HG02884 (cell line): ENCODE results near the gene SDR9C7.
"Not testable (repeated sequence)": the region's sequence is repeated elsewhere in the genome, so short reads cannot be mapped to it uniquely, and the experiment has no call there.

Experiments used
- ATAC-seq: cut with Tn5 transposase; IDR thresholded peaks from one replicate; pipeline ENCODE4 v1.9.1; 2021; ENCODE audit warnings: mild to moderate bottlenecking, moderate library complexity; ENCODE audit not compliant: unreplicated experiment

The SDR9C7 gene

GRCh38 chr12:56879240-56880124 lies 54.7 kb downstream of the SDR9C7 start:
- not testable (repeated sequence) for ATAC-seq

GRCh38 chr12:56878010-56878339 lies 56.2 kb downstream of the SDR9C7 start:
- ATAC-seq: no peak

- no peak for ATAC-seq
Observed at GRCh38 chr12:56877195-56878009, 56.8 kb downstream of the SDR9C7 start.

GRCh38 chr12:56874821-56875220 lies 59.4 kb downstream of the SDR9C7 start:
- ATAC-seq: no peak

- ATAC-seq: no peak
Observed at GRCh38 chr12:56873382-56873781, 60.8 kb downstream of the SDR9C7 start.
